ENCODE results near the gene ICAM3.

ICAM3 gene

GRCh38 chr19:10292789-10293636 is 46.4 kb downstream of the ICAM3 start:
- DNase-seq (ENCODE audit: low read depth, low spot score) = no peak

GRCh38 chr19:10292206-10292788 is 47.1 kb downstream of the ICAM3 start:
- DNase-seq (ENCODE audit: low read depth, low spot score) = peak; percentile 83

GRCh38 chr19:10291554-10292205 is 47.7 kb downstream of the ICAM3 start:
- DNase-seq (ENCODE audit: low read depth, low spot score) = peak; percentile 34

GRCh38 chr19:10290876-10291553 is 48.4 kb downstream of the ICAM3 start:
- DNase-seq (ENCODE audit: low read depth, low spot score) = peak; percentile 39

GRCh38 chr19:10290357-10290875 is 49.0 kb downstream of the ICAM3 start:
- DNase-seq (ENCODE audit: low read depth, low spot score) = peak; percentile 21

GRCh38 chr19:10289836-10290356 is 49.5 kb downstream of the ICAM3 start, which contains the start of gene ICAM5:
ICAM5 (plus strand) TSS chr19:10289952; CDS start chr19:10290044, 92 bp downstream.
- no peak for DNase-seq (ENCODE audit: low read depth, low spot score)

- peak; percentile 57 for DNase-seq (ENCODE audit: low read depth, low spot score)
Observed at GRCh38 chr19:10289167-10289835, 50.1 kb downstream of the ICAM3 start.

GRCh38 chr19:10288662-10289166 is 50.7 kb downstream of the ICAM3 start:
- DNase-seq (ENCODE audit: low read depth, low spot score) = peak; percentile 74

GRCh38 chr19:10286803-10287737 is 52.4 kb downstream of the ICAM3 start, which contains the start of gene ICAM4:
ICAM4 (plus strand) TSS chr19:10286955; CDS start chr19:10287013, 58 bp downstream.
- DNase-seq (ENCODE audit: low read depth, low spot score) = peak; percentile 53

GRCh38 chr19:10285393-10285792 is 54.0 kb downstream of the ICAM3 start:
- DNase-seq (ENCODE audit: low read depth, low spot score) = no peak

GRCh38 chr19:10284960-10285278 is 54.5 kb downstream of the ICAM3 start:
- DNase-seq (ENCODE audit: low read depth, low spot score) = no peak

- no peak for DNase-seq (ENCODE audit: low read depth, low spot score)
Observed at GRCh38 chr19:10284065-10284959, 55.1 kb downstream of the ICAM3 start.
